Stimulated activated CD4-positive, alpha-beta T cell treated with anti-CD3 and anti-CD28 coated beads, Interleukin-1b, Interleukin-23, amount 100 ng/mL, for 48 hours (primary cell): ENCODE measurements around the gene ZNF407.

Experiments used
- DNase-seq: peaks from one replicate; pipeline ENCODE4 v3.0.0-alpha.2; 2020

The ZNF407 gene

GRCh38 chr18:75033516-75033915 is 435.8 kb downstream of the ZNF407 start:
- no peak for DNase-seq

GRCh38 chr18:75034937-75035336 is 437.3 kb downstream of the ZNF407 start:
- DNase-seq: no peak

- DNase-seq: no peak
These were observed 438.3 kb downstream of the ZNF407 start for GRCh38 chr18:75035928-75036327.

- no peak for DNase-seq
These were observed 439.4 kb downstream of the ZNF407 start for GRCh38 chr18:75036917-75037688.

DNA sequence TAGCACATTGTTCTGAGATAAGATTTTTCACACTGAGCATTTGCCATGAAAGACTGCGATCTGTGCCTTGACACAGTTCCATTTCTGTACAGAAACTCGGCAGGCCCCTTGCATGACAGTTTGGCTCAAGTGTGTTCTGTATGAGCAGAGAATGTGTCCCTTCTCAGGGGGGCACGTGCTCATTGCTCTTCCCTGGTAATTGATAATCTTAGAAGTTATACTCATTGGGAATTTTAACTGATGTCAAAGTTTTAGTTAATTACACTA is 440.0 kb downstream of the ZNF407 start:
- no peak for DNase-seq

DNA sequence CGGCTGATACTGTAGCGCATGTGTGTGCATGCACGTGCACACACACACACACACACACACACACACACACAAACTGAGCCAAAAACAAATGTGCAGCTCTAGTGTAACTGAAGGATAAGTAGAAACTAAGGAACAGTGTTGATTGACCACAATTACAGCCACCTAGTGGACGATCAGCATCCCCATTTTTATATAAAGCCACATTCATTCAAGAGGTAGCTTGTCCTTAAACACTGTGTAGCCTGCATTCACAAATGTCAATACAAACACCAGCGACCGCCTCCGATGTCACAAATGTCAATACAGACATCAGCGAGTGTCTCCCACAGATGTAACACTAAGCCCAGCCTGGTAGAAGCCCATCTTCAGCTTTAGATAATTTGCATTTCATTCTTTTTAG is 443.9 kb downstream of the ZNF407 start:
- no peak for DNase-seq

DNA sequence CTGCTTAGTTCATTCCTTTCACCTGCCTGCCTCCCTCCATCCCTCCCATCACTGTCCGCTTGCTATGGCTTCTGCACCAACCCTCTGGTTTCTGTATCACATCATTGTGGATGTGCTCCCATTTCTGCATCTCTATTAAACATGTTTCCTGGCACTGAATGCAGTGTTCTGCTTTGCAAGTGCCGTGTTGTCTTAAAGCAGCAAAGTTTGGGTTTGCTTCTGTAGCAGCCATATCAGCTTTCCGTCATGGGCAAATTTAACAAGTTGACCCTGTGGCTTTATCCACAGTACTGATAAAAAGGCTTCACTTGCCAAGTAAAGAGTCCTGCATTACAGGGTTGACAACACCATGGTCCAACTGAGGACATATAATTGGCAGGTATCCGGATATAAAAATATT is 445.8 kb downstream of the ZNF407 start:
- DNase-seq: no peak

GRCh38 chr18:75044296-75044695 is 446.6 kb downstream of the ZNF407 start:
- no peak for DNase-seq

GRCh38 chr18:75044791-75045190 is 447.1 kb downstream of the ZNF407 start:
- no peak for DNase-seq

DNA sequence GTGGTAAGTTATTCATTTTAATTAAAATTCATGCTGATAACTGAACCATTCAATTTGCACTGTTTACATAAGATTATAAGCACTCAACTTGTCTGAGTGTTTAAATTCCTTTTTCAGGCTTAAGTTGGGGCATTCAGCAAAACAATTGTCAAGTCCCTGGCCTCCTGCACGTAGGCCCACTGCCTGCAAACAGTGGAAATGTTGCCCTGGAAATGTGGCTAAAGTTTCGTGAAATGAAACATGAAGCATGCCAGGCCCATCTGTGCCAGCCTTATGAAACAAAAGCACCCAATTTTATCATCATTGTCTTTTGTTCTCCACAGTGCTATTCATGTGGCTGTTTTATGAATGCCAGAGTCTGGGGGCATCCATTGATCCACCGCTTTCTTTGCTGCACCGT is 447.6 kb downstream of the ZNF407 start:
- no peak for DNase-seq

- no peak for DNase-seq
These were observed 449.7 kb downstream of the ZNF407 start for GRCh38 chr18:75047240-75047961.

- DNase-seq: no peak
These were observed 451.2 kb downstream of the ZNF407 start for GRCh38 chr18:75048776-75049454.

GRCh38 chr18:75049455-75049789 is 451.8 kb downstream of the ZNF407 start:
- no peak for DNase-seq

DNA sequence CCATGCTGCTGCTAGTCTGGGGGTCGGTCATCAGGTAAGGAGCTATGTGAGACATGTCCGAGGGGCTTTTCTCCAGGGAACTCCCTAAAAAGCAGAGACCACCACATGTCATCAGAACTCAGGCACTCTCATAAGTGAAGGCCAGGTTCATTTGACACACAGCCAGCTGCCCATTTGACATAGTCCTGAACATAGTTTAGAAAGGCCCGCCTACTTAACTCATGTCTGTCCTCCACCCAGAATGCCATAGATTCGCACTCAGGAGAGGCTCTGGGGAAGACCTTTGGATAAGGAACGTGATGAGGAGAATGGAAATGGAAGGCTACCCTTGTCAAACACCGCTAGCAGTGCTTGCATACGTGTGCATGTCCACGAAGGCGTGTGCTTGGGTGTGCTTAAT is 454.1 kb downstream of the ZNF407 start:
- DNase-seq: no peak

DNA sequence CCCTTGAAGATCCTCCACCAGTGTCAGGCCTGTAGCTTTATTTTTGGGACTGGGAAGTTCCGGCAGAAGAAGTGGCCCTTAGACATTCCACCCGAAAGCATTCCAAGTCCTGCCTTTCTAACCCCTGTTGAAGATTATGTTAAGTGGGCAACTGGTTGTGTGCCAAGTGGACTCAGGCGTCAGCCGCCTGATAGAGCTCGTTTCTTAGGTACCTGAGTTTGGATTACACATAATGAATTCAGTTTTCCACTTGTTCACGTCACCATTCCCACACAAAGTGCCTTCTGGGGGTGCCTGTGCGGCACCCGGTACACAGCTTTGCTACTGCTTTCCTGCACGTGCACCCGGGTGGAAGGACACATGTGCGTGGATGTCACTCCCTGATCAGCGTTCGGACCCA is 454.8 kb downstream of the ZNF407 start:
- no peak for DNase-seq

DNA sequence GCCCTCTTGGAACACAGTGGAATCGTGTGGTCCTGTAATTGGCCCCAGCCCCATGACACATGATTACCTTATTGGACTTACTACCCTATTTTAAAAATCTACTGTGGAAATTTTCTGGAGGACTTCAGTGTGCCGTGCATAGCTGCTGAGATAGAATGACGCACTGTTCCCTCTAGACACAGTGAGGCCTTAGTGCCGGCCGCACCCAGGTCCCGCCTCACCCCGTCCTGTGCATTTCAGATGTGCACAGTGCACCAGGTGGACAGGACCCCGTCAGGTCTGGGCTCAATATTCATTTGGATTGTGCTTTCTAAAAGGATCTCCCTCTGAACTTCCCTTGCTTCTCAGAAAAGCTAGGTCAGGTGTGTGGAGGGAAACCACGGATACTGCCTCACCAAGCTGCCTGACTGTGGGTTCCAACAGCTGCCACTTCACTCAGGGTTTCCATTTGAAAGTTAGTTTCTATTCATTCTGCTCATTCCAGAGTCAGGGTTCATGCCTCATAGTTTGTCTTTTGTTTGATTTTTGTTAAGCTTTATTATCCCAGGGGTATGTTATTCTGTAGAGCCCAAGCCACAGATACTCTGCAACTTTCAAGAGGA is 455.5 kb downstream of the ZNF407 start:
- DNase-seq: no peak

DNA sequence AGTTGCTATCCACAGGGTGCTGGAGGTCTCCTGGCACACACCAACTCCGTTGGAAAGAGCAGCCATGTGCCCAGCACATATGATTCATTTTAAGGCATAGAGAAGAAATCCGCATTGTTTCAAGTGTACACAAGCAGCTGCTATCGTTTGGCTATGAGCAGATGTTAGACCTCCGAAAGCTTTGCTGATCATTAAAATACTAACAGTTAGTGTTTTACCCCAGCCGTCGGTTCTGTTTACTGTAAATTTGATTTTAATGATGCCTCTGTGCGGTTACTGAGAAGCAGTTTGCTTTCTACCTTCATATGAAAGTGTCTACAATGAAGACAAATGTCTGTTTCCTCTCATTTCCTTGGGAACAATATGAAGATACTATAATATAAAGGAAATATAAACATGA is 456.4 kb downstream of the ZNF407 start:
- no peak for DNase-seq

DNA sequence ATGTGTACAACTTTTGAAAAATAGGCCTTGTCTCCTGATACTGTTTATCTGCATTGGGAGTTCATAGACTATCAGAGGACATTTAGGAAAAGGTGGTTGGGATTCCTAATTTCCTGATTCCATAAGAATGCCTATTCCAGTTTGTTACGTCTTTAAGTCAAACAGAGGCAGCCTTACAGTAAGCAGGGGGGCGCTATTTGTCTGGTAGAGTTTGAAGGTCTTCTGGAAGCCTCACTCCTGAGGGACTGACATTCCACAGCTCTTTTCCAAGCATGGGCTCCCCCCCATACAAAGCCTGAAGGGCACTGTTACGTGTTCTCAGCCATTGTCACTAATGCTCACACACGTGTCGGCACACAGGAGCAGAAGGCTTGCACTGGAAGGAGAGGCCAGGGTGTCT is 456.9 kb downstream of the ZNF407 start:
- DNase-seq: no peak

- no peak for DNase-seq
These were observed 459.7 kb downstream of the ZNF407 start for GRCh38 chr18:75057169-75057960.

DNA sequence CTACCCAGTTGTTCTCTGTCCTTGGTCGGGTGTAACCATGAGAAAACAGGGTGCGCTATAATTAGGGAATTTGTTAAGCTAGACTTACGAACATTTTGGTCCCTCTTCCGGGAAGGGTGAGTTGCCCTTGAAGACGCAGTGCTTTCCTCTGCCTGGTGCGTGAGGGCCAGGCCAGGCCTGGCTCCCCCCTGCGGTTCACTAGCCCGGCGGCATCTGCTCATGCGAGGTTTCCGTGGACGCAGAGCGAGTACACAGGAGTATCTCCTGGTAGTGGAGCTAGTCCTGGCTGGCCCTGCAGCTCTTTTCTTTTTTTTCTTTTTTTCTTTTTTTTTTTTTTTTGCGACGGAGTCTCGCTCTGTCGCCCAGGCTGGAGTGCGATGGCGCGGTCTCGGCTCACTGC is 462.5 kb downstream of the ZNF407 start:
- no peak for DNase-seq

DNA sequence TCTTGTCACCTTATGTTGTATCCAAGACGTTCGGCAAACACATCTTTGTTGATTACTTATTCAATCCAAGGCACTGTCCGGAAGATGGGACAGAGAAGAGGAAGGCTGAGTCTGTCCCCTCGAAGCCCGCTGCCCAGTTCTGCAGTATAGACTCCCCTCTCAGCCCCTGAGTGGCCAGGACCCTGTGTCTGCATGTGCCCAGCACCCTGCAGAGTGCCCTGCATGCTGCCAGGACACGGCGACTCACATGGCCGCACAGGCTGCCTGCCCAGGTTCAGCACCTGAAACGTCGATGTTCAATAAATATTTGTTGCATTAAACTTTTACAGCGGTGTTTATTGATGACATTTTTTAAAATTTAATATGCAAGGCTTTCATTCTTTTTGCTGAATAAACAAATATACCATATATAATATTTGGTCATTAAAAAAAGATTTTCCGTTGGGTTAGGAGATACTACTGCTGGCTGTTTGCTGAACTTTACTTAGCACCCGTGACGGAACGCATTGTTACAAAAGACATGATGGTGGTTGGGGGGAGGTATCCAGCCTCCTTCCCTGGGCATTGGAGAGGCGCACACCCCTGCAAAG is 464.7 kb downstream of the ZNF407 start:
- no peak for DNase-seq

DNA sequence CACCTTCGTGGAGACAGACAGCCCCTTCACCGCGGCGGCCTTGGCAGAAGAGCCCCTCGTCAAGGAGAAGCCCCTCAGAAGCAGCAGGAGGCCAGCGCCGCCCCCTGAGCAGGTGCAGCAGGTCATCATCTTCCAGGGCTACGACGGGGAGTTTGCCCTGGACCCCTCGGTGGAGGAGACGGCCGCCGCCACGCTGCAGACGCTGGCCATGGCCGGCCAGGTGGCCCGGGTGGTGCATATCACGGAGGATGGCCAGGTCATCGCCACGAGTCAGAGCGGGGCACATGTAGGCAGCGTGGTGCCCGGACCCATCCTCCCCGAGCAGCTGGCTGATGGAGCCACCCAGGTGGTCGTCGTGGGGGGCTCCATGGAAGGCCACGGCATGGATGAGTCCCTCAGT is 465.5 kb downstream of the ZNF407 start:
- no peak for DNase-seq
